Subcutaneous abdominal adipose tissue (tissue), 5 donors: Measurements from ENCODE around the gene SERINC5.
"Not testable (repeated sequence)": the region's sequence is repeated elsewhere in the genome, so short reads cannot be mapped to it uniquely, and the experiment has no call there.

ENCODE experiments used
- H3K27ac ChIP-seq: one replicate; pipeline ENCODE4 v1.7.0; 2013; ENCODE audit warnings: low read depth, mild to moderate bottlenecking, inconsistent platforms, low read length, moderate library complexity
- H3K27me3 ChIP-seq, 5 donors: one replicate each; pipeline ENCODE4 v1.7.0; 2013; ENCODE audit warnings: low read length in 5 of 5, inconsistent platforms in 1 of 5; ENCODE audit not compliant: control insufficient read depth in 5 of 5, insufficient read depth in 4 of 5
- H3K36me3 ChIP-seq, 5 donors: one replicate each; pipeline ENCODE4 v1.7.0; 2013; ENCODE audit warnings: low read length in 5 of 5; ENCODE audit not compliant: control insufficient read depth in 5 of 5, insufficient read depth in 5 of 5
- H3K4me1 ChIP-seq, 5 donors: one replicate each; pipeline ENCODE4 v1.7.0; 2013; ENCODE audit warnings: low read length in 5 of 5, mild to moderate bottlenecking in 3 of 5, moderate library complexity in 1 of 5; ENCODE audit not compliant: control insufficient read depth in 5 of 5, insufficient read depth in 5 of 5
- H3K4me3 ChIP-seq, 5 donors: one replicate each; pipeline ENCODE4 v1.7.0; 2013; ENCODE audit warnings: low read length in 5 of 5, low read depth in 1 of 5
- H3K9ac ChIP-seq, 5 donors: one replicate each; pipeline ENCODE4 v1.7.0; 2013; ENCODE audit warnings: low read length in 5 of 5, mild to moderate bottlenecking in 4 of 5, moderate library complexity in 3 of 5
- H3K9me3 ChIP-seq, 5 donors: one replicate each; pipeline ENCODE4 v1.7.0; 2013; ENCODE audit warnings: low read length in 5 of 5; ENCODE audit not compliant: control insufficient read depth in 5 of 5
- donor health status: healthy.
- donor health status: healthy.
- donor health status: healthy.
- donor health status: healthy.
- donor health status: healthy.

The SERINC5 gene

DNA sequence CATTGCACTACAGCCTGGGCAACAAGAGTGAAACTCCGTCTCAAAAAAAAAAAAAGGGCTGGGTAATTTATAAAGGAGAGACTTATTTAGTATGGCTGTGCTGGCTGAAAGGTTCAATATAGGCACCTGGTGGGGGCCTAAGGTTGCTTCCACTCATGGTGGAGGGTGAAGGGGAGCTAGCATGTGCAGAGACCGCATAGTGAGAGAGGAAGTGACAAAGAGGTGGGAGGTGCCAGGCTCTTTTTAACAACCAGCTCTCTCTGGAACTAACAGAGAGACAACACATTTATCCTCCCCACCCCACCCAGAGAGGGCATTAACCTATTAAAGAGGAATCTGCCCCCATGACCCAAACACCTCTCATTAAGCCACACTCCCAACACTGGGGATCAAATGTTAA, 28.9 kb upstream of the SERINC5 start:
- H3K27me3 ChIP-seq: peaks cover 0 to 3% (median 0%) of the 10 kb centered on the region in 5 donors
- H3K36me3 ChIP-seq: no peaks in the 10 kb centered on the region
- no peak overlapping the region for H3K27ac ChIP-seq
- no peaks in the 10 kb centered on the region for H3K9me3 ChIP-seq
- H3K4me1 ChIP-seq: no peaks in the 10 kb centered on the region
- no peak overlapping the region for H3K9ac ChIP-seq
- no peak overlapping the region for H3K4me3 ChIP-seq

- Histone ChIP-seq H3K27me3 (no peaks in the 10 kb centered on the region), H3K9ac (no peak overlapping the region), H3K27ac (no peak overlapping the region), H3K4me3 (no peak overlapping the region), H3K4me1 (no peaks in the 10 kb centered on the region), H3K9me3 (no peaks in the 10 kb centered on the region), H3K36me3 (no peaks in the 10 kb centered on the region)
These were observed 27.5 kb upstream of the SERINC5 start for GRCh38 chr5:80283360-80283759.

- no peaks in the 10 kb centered on the region for H3K9me3 ChIP-seq
- no peaks in the 10 kb centered on the region for H3K27me3 ChIP-seq
- no peak overlapping the region for H3K27ac ChIP-seq
- no peaks in the 10 kb centered on the region for H3K36me3 ChIP-seq
- H3K4me3 ChIP-seq: no peak overlapping the region
- no peak overlapping the region for H3K9ac ChIP-seq
- peaks cover 0 to 2% (median 0%) of the 10 kb centered on the region in 5 donors for H3K4me1 ChIP-seq
These were observed 26.2 kb upstream of the SERINC5 start for GRCh38 chr5:80282054-80282453.

GRCh38 chr5:80277191-80277590, 21.3 kb upstream of the SERINC5 start:
- no peaks in the 10 kb centered on the region for H3K36me3 ChIP-seq
- no peaks in the 10 kb centered on the region for H3K27me3 ChIP-seq
- H3K9me3 ChIP-seq: no peaks in the 10 kb centered on the region
- H3K27ac ChIP-seq: no peak overlapping the region
- H3K4me1 ChIP-seq: peaks cover 0 to 2% (median 0%) of the 10 kb centered on the region in 5 donors
- H3K4me3 ChIP-seq: no peak overlapping the region
- H3K9ac ChIP-seq: peak overlapping the region in 1 of 5 donors; percentile 20

DNA sequence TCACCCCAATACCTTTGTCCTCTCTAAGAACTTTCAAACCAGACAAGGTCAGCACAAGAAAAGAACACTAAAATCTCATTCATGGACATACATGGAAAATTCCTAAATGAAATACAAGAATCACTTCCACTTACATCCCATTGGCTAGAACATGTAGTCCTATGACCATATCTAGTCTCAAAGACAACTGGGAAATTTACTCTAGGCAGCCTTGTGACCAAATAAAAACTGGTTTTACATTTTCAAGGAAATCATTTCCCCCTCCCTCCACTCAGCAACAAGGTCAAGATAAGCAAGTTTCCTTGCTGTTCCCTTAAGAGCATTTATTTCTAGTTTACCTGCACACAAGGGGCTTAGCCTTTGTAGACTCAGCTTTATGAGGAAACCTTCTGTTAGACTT, 20.3 kb upstream of the SERINC5 start:
- Histone ChIP-seq H3K4me3 (no peak overlapping the region), H3K9me3 (no peaks in the 10 kb centered on the region), H3K9ac (no peak overlapping the region), H3K27me3 (no peaks in the 10 kb centered on the region), H3K27ac (no peak overlapping the region), H3K4me1 (peaks cover 0 to 4% (median 2%) of the 10 kb centered on the region in 5 donors), H3K36me3 (no peaks in the 10 kb centered on the region)

DNA sequence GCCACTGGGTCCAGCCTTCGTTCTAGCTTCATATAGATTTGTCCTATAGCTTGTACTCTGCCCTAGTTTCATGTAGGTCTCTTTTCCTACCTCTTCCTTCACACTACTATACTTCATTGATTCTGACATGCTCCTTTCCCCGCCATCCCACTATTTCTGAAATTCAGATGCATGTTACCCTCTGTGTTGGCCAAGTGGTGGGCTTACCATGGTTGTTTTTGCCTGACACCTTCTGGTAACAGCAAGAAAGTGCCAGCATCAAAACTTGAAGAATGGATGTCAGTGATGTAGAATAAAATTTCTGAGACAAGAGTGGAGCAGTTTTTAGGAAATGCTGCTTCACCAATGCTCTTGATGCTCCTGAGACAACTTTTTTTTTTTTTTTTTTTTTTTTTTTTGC, 19.5 kb upstream of the SERINC5 start:
- H3K9me3 ChIP-seq: no peaks in the 10 kb centered on the region
- H3K9ac ChIP-seq: no peak overlapping the region
- no peaks in the 10 kb centered on the region for H3K27me3 ChIP-seq
- no peak overlapping the region for H3K27ac ChIP-seq
- no peak overlapping the region for H3K4me3 ChIP-seq
- H3K4me1 ChIP-seq: peaks cover 0 to 4% (median 2%) of the 10 kb centered on the region in 5 donors
- H3K36me3 ChIP-seq: no peaks in the 10 kb centered on the region

GRCh38 chr5:80270543-80270942, 14.7 kb upstream of the SERINC5 start:
- H3K9me3 ChIP-seq, H3K27ac ChIP-seq, H3K4me1 ChIP-seq, H3K36me3 ChIP-seq, H3K9ac ChIP-seq, H3K27me3 ChIP-seq, H3K4me3 ChIP-seq: not testable (repeated sequence)

GRCh38 chr5:80269991-80270438, 14.2 kb upstream of the SERINC5 start:
- Histone ChIP-seq H3K27ac (no peak overlapping the region), H3K27me3 (no peaks in the 10 kb centered on the region), H3K9ac (no peak overlapping the region), H3K4me1 (peaks cover 0 to 8% (median 0%) of the 10 kb centered on the region in 5 donors), H3K36me3 (no peaks in the 10 kb centered on the region), H3K9me3 (no peaks in the 10 kb centered on the region), H3K4me3 (no peak overlapping the region)

DNA sequence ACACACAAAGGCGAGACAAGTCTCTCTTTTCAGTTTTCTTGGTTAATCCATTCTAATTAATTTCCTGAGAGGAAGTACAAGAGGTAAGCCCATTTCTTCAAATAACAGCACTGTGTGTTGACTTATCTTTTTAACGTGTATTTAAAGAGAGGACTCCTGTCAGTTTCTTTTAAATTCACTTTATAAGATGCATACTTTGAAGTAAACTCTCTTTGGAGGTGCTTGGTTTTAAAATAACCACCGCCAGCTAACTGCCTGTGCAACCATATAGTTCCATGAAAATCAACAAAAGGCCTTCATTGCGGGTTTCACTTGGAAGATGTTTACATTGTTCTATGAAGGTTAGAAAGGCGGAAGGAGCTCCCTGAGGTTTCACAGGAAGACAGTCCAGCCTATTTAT, 13.1 kb upstream of the SERINC5 start:
- Histone ChIP-seq H3K27me3 (no peaks in the 10 kb centered on the region), H3K9me3 (no peaks in the 10 kb centered on the region), H3K4me3 (no peak overlapping the region), H3K36me3 (no peaks in the 10 kb centered on the region), H3K27ac (no peak overlapping the region), H3K9ac (no peak overlapping the region), H3K4me1 (peaks cover 0 to 8% (median 0%) of the 10 kb centered on the region in 5 donors)

- H3K36me3 ChIP-seq: no peaks in the 10 kb centered on the region
- H3K4me3 ChIP-seq: no peak overlapping the region
- H3K9me3 ChIP-seq: no peaks in the 10 kb centered on the region
- no peaks in the 10 kb centered on the region for H3K27me3 ChIP-seq
- H3K27ac ChIP-seq: no peak overlapping the region
- peaks cover 0 to 4% (median 0%) of the 10 kb centered on the region in 5 donors for H3K4me1 ChIP-seq
- H3K9ac ChIP-seq: no peak overlapping the region
These were observed 10.7 kb upstream of the SERINC5 start for GRCh38 chr5:80266566-80266965.

DNA sequence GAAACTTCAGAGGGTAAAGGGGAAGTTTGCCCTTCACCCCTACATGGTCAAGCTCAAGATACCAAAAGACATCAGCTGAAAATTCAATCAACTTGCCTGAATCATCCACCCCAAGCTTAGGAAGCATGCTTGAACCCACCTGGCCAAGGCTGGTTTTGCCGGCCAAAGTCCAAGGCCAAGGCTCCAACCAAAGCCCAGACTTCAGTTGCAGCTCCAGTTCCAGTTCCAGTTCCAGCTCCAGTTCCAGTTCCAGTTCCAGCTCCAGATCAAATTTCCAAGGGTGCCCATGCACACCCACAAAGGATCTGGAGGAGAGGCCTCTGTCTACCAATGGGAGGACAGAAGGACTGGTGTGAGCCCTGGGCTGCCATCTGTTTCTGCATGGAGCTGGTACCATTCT, 4.6 kb upstream of the SERINC5 start:
- Histone ChIP-seq H3K9ac (no peak overlapping the region), H3K27me3 (no peaks in the 10 kb centered on the region), H3K4me1 (peaks cover 3 to 20% (median 11%) of the 10 kb centered on the region in 5 donors), H3K9me3 (no peaks in the 10 kb centered on the region), H3K27ac (no peak overlapping the region), H3K4me3 (no peak overlapping the region), H3K36me3 (no peaks in the 10 kb centered on the region)
